ENCODE data around the gene MB.

DNA sequence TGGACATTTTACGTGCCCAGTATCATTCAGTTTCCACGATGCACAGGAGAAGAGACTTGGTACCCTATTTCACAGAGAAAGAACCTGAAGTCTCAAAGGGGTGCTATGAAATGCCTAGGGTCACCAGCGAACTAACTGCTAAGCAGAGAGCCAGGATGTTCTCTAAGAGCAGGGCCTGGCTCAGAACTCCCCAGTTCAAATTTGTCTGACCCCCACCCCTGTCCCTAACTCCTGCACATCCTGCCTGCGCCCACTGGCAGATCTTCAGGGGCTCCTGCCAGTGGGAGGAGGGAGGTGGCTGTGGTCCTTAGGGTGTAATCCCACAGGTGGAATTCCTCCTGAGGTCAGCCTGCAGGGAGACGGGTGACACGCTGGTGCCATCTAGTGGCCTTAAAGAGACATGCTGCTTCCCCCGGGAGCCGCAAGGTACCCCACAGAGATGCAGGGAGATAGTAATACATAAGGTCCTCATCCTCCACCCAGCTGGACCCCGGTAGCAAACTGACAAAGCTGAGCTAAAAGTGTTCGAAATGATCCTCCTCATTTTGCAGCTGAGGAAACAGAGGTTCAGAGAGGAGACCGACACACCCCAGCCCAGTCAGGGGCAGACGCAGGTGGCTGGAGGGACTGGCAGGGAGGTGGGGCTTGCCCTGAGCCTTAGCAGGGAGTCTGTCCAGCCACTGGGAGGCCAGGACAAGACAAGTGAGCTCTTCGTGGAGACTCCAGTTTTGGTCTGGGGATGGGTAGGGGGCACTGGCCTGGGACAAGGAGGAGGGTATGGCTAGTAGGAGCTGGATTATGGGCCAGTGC, 34.1 kb downstream of the MB start:
- TF ChIP-seq, protein P1, sequence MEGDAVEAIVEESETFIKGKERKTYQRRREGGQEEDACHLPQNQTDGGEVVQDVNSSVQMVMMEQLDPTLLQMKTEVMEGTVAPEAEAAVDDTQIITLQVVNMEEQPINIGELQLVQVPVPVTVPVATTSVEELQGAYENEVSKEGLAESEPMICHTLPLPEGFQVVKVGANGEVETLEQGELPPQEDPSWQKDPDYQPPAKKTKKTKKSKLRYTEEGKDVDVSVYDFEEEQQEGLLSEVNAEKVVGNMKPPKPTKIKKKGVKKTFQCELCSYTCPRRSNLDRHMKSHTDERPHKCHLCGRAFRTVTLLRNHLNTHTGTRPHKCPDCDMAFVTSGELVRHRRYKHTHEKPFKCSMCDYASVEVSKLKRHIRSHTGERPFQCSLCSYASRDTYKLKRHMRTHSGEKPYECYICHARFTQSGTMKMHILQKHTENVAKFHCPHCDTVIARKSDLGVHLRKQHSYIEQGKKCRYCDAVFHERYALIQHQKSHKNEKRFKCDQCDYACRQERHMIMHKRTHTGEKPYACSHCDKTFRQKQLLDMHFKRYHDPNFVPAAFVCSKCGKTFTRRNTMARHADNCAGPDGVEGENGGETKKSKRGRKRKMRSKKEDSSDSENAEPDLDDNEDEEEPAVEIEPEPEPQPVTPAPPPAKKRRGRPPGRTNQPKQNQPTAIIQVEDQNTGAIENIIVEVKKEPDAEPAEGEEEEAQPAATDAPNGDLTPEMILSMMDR (IDR thresholded peaks at IDR 0.05) = peak in 1 of 3 donors; percentile 92
- TF ChIP-seq POLR2A (IDR thresholded peaks at IDR 0.05) = no peak

Measured in lower leg skin (tissue), 3 donors.